HG02943 (cell line): ENCODE results near the gene RPL12.

Source experiments
- ATAC-seq: cut with Tn5 transposase; IDR thresholded peaks from one replicate; pipeline ENCODE4 v1.9.1; 2021; ENCODE audit warnings: mild to moderate bottlenecking, low read depth, moderate library complexity; ENCODE audit not compliant: unreplicated experiment

The RPL12 gene

DNA sequence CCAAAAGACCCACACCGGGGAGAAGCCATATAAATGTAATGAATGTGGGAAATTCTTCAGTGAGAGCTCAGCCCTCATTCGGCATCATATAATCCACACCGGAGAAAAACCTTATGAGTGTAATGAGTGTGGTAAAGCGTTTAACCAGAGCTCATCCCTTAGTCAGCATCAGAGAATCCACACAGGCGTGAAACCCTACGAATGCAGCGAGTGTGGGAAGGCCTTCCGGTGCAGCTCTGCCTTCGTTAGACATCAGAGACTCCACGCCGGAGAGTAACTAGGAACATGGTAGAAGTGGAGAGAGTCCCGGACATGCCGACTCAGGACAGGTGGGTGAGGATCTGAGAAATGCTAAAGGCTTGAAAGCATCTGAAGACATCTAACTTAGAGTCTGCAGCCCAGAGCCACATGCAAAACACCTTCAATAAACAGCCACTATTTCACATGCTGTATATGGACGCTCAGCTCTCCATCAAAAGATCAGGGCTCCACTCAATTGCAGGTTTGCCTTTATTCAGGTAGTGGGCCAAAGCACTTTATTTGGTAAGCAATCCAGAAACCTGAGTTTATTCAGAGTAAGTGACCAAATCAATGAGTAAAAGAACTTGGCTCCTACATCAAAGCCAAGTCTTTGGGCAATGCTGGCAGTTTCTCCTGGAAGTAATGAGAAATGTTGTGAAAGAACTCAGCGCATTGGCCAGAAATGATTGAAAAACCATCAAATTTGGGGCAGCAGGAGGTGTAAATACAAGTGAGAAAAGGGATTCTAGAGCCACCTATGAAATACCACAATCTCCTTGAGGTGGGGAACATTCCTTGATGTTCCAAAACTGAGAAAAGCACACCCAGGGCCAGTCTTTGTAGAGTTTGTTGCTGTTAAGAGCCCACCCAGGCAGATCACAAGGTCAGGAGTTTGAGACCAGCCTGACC, 6.0 kb downstream of the RPL12 start:
- no peak for ATAC-seq

DNA sequence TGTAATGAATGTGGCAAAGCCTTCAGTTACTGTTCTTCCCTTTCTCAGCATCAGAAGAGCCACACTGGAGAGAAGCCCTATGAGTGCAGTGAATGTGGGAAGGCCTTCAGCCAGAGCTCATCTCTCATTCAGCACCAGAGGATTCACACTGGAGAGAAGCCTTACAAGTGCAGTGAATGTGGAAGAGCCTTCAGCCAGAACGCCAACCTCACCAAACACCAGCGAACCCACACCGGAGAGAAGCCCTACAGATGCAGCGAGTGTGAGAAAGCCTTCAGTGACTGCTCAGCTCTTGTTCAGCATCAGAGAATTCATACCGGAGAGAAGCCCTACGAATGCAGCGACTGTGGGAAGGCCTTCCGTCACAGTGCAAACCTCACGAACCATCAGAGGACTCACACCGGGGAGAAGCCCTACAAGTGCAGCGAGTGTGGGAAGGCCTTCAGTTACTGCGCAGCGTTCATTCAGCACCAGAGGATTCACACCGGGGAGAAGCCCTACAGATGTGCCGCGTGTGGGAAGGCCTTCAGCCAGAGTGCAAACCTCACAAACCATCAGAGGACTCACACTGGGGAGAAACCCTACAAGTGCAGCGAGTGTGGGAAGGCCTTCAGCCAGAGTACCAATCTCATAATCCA, 6.8 kb downstream of the RPL12 start:
- no peak for ATAC-seq

DNA sequence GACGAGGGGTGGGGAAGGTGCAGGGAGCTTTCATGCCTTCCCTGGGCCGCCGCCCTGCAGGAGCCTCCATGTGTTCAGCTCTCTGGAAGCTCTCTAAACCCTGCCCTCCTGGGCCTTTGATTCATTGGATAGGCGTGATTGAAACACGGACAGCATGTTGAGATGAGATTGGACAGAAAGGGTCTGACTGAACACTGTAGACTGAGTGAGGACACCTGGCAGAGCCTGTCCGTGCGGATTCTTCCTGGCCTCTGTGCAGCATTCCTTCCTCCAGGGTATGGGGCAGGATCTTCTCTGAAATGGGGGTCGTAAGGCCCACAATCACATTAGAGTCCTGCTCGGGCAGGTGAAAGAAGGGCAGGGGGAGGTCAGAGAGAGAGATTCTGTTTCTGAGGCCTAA, 12.8 kb downstream of the RPL12 start:
- ATAC-seq, result no peak

DNA sequence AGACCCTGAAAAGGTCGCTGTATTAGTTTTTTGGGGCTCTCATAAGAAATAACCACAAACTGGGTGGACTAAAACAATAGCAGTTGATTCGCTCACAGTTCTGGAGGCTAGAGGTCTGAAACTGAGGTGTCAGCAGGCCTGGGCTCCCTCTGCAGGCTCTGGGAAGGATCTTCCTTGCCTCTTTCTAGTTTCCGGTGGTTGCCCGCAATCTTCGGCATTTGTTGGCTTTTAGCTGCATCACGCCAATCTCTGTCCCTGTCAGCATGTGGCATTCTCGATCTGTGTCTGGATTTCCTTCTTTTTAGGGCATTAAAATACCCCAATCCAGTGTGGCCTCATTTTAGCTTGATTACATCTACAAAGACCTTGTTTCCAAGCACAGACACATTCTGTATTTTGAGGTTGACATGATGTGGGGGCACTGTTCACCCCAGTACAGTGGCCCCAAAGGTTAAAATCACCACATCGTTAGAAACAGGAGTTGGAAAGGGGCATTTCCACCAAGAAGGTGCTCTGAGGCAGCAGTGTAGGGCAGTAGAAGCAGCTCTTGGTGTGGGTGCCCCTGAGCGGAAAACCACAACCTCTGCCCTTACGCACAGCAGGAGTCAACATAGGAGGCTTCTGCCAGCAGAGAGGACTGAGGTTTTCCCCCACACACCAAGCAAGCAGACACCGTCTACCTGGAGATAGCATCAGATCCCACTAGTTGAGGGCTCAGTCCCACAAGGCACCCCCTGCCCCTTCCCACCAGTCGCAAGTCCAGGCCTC, 13.5 kb downstream of the RPL12 start:
- no peak for ATAC-seq

DNA sequence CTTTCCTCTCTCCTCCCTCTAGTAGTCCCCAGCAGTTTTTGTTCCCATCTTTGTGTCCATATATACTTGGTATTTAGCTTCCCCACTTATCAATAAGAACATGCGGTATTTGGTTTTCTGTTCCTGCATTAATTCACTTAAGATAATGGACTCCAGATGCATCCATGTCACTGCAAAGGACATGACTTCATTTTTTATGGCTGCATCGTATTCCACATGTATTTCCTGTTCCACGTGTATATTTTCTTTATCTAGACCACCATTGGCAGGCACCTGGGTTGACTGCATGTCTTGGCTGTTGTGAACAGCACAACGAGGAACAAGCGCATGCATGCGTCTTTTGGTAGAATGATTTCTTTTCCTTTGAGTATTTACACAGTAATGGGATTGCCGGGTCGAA, 20.8 kb downstream of the RPL12 start:
- no peak for ATAC-seq

DNA sequence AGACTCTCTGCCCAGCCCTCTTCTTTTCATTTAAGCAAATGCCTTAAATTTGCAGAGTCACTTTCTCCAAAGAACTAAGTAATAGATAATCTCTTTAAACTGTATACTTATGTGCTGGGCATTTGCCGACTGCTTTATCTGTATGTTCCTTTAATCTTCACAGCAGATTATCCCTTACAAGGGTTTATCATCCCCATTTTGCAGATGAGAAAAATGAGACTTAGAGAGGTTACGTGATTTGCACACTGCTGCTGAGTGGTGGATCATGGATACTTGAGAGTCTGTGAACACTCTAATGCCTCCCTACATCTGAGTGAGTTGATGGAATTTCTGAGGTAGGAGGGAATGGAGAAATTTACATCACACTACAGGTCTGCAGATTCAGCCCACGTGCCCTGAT, 22.9 kb downstream of the RPL12 start:
- ATAC-seq, result no peak

DNA sequence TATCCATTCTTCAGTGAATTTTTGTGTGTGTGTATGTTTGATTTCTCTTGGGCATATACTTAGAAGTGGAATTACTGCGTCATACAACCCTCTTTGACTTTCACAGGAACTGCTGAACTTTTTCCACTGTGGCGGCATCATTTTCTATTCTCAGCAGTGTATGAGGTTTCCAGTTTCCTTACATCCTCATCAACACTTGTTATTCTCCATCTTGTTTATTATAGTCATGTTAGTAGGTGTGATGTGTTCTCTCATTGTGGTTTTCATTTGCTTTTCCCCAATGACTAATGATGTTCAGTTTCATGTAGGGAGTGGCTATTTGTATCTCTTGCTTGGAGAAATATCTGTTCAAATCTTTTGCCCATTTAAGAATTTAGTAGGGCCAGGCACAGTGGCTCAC, 24.4 kb downstream of the RPL12 start:
- ATAC-seq, result no peak

DNA sequence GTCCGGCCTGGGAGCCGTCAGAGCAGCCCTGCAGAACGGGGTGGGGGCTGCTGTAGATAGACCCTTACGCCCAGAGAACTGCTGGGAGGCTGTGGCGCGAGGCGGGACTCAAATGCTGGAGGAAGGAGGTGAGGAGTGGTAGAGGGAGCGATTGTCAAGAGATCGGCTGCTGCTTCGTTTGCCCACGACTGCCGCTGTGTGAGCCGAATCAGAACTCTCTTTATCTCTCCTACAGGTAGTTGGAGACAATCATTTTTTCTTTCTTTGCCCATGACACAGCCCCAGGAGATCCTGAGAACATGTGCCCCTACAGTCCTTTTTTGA, 26.6 kb downstream of the RPL12 start:
- peak; percentile 7 for ATAC-seq

DNA sequence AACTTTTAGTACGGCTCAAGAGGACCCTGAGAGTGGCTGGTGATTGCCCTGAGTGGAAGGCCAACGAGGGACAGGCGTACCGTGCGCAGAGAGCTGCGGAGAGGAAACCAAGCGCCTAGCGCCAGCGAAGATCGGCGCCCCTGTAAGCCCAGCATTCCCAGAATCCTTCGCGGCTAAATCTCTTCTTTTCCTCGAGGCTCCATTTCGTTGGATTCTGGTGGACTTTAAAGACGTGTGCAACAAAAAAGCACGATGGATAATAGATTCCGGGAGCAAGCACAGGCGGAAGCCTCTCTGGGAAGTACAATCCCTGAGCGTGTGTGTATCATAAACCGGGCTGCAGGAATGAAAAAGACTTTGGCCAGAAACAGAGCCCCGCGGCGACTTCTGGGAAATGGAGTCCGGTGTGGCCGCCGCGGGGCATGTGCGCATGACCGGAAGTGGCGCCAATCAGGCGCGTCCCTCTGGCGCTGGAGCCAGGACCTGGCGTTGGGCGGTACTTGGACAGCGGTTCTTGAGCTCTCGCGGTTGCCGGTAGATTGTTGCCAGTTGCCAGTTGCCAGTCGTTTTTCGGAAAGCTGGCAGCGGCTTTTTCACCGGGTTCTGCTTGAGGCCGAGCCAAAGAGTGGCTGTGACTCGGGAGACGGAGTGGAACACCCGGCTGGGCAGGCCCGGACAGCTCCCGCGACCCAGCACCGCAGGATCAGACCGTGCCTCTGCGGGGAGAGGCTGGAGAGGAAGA, 27.1 kb downstream of the RPL12 start, which contains the start of gene ZNF79:
ZNF79 (plus strand) TSS at position 449 of the 742 bp plus-strand sequence. CDS start 406 bp downstream, outside the sequence.
- ATAC-seq, result peak; percentile 92

DNA sequence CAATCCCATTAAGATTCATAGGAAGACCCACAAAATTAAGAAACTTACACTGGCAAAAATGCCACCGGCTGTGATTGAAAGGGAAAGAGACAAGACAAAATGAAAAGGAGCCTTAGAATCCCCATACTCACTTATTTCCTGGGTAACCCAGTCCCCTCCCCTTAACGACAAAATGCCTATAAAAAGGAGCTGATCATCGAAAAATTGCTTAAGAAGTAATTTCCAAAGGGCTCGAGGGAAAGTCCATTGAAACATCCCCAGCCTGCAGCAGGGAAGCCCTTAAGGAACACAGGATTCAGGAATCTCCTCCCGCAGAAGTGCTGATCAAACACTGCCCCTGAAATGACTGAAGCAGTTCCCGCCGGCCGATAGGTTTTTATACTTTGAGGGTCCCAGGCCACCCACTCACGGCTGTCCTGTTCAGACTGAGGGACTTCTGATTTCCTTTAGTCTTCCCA, 27.7 kb downstream of the RPL12 start:
- ATAC-seq, result peak; percentile 3

DNA sequence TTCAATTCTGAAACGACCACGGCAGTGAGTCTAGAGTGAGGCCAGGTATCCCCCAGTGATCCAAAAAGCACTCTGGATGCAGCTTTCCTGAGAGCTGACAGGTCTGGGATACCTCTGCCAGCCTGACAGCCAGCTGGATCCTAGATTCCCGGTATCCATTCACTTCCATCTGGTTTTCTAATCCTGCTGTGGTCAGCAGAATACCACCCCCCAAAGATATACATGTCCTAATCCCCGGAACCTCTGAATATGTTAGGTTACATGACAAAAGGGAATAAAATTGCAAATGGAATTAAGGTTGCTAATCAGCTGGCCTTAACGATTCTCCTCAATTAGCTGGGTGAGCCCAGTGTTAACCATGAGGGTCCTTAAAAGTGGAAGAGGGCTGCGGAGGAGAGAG, 28.4 kb downstream of the RPL12 start:
- ATAC-seq, result no peak

DNA sequence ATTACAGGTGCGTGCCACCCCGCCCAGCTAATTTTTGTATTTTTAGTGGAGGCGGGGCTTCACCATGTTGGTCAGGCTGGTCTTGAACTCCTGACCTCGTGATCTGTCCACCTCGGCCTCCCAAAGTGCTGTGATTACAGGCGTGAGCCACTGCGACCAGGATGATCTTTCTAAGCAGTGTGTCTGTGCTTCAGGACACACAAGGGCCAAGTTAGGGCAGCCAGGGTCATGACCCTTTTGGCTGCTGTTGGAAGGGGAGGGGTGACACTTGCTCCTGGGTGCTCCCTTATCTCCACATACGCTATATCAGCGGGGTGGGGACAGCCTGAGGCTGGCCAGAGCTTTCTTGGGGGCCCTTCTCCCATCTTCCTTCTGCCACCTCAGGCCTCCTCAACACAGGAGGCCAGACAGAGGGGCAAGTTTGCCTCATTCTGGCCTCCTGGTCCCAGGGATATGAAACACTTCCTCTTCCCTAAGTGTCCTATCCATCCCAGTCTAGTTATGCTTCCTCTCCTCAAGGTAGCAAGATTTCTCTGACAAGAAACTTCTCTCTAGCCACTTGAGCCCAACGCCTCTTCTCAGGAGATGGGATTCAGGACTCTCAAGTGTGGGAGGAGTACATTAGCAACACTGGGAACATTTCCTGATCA, 28.9 kb downstream of the RPL12 start:
- no peak for ATAC-seq

DNA sequence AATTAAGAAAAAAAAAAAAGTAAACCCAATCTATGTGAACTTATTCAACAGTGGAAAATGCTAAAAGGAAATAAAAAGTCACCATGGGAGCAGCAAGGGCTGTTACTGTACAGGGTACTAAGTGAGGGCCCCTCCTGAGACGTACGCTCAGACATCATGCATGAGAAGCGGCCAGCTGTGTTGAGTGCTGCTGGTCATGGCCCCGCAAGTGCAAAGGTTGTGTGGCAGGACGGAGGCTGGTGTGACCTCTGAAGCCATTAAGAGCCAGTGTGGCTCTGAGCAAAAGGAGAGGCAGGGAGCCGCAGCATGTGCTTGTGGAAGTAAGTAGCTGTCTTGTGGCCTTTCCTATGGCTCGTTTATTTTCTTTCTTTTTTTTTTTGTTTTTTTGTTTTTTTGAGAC, 30.1 kb downstream of the RPL12 start:
- ATAC-seq, result no peak

DNA sequence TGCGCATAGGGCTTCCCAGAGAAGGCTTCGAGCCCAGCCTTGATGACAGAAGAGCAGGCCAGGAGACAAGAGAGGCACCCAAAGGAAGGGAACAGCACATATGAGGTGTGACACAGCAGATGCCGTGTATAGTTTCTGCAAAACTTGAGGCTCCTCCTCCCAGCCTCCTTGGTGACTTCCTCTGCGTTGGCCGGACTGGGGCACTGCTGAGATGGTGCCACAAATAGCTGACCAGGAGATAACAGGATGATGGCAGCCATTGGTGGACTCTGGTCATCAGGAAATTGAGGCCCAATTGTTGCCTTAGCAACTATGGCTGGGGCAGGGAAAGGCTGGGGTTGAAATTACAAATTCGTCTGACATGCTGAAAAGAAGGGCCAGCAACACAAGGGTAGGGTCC, 31.9 kb downstream of the RPL12 start:
- no peak for ATAC-seq

DNA sequence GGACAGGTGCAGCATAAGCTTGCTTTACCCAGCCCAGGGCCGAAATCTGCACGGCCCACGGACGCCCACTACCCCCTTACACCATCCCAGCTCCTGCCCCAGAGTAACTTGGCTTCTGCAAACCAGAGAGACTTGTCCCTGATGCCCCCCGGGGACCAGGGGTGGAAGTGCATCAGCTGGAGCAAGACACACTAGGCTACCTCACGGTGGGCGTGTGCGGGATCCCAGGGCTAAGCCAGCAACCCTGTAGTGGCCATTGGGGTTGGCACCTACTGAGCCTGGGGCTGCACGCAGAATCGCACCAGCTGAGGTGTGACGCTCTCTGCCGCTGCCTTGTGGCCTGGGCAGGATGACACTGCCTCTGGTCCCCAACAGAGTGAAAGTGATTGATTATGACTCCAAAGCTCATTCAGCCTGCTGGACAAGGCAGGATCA, 33.2 kb downstream of the RPL12 start:
- no peak for ATAC-seq

DNA sequence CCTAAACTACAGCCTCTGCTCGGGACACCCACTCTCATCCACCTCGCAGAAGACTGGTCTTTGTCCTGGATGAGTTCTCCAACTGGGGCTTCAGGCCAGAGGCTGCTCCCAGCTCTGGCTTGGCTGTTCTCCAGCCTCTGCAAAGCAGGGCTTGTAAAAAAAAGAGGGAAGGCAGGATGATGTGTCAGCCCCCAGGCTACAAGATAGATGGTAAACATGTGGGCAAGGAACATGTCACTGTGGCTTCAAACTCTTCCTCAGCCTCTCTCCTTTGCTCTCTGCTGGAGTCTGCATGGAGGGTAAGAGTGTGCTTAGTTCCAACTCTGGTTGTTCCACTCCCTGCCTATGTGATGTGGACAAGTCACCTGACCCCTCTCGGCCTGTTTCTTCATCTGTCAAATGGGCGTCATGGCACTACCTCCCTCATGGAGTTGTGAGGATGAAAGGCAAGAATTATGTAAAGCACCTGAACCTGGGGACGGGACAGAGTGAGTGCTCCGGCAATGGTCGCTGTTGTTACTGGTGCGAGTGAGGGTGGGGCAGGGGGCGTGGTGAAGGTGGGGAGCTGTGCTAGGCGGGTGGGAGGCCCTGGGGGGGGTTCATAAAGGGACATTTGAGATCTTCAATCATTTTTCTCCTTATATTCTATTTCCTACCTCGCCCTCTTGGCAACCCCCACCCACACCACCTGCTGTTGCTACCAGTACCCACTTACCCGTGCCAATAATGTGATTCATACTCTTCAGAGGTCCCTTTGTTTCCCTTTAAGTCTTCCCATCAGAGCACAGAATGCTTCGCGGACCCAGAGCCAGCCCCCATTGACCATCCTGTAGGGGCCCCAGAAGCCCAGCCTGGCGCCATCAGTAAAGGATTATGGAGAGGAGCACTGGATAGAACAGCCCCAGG, 33.8 kb downstream of the RPL12 start:
- no peak for ATAC-seq

DNA sequence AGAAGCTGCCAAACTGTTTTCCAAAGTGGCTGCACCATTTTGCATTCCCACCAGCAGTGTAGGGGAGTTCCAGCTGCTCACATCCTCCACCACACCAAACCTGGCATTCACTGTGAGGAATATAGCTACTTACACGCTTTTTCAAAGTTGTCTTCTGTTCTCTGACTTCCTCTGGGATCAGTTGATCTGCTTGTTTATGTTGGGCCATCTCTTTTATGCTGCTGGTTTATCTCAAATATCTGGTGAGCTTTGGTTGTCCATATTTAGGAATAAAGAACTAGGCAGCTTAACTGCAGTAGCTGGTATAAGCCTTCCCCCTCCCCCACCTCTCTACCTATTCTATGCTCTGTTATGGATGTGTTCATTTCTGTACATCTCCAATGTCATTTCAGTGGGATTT, 35.5 kb downstream of the RPL12 start:
- ATAC-seq, result no peak

DNA sequence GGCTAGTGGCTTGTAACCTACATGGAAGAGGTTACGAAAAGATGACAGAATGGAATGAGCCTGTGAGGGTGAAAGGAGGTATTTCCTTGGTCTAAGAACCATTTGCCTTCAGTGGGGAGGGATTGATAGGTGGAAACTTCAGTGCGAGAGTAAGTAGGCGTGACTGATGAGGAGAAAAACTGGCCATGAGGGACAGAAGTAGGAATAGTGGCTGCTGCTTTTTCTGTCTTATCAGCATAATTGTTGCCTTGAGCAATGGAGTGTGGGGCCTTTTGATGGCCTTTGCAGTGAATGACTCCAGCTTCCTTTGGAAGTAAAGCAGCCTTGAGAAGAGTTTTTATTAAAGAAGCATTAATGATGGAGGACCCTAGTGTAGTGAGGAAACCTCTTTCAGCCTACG, 36.1 kb downstream of the RPL12 start:
- no peak for ATAC-seq

DNA sequence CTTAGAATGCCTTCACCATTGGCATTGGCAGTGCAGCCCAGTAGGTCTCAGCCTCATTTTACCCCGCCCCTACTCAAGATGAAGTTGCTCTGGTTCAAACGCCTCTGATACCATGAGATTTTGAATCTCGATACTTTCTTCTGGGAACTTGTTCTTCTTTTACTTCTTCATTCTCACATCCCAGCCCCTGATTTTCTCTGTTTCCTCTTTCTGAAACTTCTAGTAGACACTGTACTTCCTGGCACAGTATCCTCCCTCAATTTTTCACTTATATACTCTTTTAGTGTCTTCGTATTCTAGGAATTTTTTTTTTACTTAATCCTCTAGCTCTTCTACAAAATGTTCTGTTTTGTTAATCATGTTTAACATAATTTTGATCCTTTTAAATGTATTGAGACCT, 40.1 kb downstream of the RPL12 start:
- ATAC-seq, result no peak
